ENCODE results near the gene ST6GALNAC1.

ST6GALNAC1 gene

DNA sequence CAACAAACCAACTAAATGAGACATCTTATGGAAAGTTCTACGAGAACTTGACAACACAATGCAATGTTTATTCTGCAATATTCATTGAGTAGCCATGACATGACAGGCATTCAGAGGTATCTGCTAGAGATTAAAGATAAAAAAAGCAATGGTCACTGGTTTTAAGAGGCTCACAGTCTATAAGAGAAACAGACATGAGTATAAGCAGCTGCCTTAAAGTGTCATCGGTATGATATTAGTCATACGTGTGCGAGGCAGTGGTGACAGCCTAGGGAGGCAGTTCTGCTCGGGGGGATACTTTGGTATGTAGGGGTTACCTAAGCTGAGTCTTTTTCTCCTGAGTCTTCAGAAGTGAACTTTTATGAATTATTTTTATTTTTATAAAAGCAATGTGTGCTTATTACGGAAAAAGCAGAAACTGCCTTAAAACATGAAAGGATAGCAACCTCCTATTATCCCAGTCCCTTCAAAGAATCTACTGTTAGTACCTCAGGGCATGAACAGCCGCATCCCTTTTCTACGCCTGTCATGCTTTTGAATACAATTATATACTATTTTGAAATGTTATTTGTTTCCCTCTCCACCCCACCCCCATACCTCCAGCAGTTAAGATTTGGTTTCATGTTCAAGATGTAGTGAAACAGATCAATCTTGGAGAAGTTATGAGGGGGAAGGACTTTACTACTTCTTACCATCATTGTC, 7.7 kb downstream of the ST6GALNAC1 start:
- Histone ChIP-seq H3K36me3 (no peaks in the 10 kb centered on the region), H3K27me3 (no peaks in the 10 kb centered on the region), H3K4me2 (no peak overlapping the region), H3K9me3 (no peaks in the 10 kb centered on the region), H3K4me1 (peaks cover 8% of the 10 kb centered on the region; the same call in 1 of the 2 replicates), H4K20me1 (no peaks in the 10 kb centered on the region), H3K27ac (no peak overlapping the region), H3K4me3 (no peak overlapping the region), H3K9ac (no peak overlapping the region)
- TF ChIP-seq Cebpa-rat (IDR thresholded peaks at IDR 0.05): no peak

DNA sequence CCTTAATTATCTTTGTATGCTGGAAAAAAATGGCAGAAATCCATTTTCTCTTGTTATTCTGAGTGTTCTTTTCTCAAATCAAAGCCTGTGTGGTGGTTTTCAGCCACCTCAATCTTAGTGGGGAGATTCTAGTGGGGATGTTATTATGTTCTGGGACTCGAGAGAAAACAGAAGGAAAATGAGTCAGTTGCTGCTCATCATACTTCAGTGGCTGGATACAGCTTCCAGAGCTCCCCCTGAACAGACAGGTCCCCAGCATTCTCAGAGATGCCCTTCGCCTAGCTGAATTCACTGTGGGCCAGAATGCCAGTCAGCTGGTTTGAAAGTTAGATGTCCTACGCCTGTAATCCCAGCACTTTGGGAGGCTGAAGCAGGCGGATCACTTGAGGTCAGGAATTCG, 8.5 kb downstream of the ST6GALNAC1 start:
- no peak overlapping the region for H3K4me2 ChIP-seq
- peaks cover 13% of the 10 kb centered on the region; the same call in 1 of the 2 replicates for H3K4me1 ChIP-seq
- H4K20me1 ChIP-seq: no peaks in the 10 kb centered on the region
- TF ChIP-seq Cebpa-rat (IDR thresholded peaks at IDR 0.05): no peak
- no peak overlapping the region for H3K4me3 ChIP-seq
- H3K36me3 ChIP-seq: no peaks in the 10 kb centered on the region
- no peak overlapping the region for H3K27ac ChIP-seq
- H3K27me3 ChIP-seq: no peaks in the 10 kb centered on the region
- H3K9me3 ChIP-seq: no peaks in the 10 kb centered on the region
- H3K9ac ChIP-seq: no peak overlapping the region

DNA sequence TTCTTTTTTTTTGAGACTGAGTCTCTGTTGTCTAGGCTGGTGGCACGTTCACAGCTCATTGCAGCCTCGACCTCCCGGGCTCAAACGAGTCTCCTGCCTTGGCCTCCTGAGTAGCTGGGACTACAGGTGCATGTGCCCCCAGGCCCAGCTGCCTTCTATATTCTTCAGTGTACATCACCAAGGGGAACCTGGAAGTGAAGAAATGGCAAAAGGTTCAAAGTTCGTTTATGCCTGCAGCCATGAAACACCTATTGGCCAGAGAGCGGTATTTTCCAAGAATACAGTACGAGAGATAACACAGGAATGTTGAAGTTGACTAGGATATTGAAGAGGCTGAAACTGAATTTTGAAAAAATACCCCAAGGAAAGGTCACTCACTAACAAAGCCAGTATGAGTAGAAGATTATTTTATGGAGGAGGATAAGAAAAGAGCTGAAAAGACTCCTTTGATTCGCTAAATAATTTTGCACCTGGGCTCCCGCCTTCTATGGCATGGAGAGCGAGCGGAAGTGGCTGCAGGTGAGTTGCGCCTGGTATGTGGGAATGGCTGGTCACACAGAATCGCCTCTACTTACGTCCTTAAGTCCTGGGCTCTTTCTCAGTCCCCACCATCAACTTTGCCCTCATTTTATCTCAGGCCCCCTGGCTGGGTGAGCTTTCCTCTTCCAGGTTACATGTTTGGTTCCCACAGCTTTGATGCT, 9.8 kb downstream of the ST6GALNAC1 start:
- Histone ChIP-seq H3K9ac (no peak overlapping the region), H3K36me3 (no peaks in the 10 kb centered on the region), H3K4me3 (no peak overlapping the region), H4K20me1 (no peaks in the 10 kb centered on the region), H3K4me2 (no peak overlapping the region), H3K4me1 (peaks cover 12% of the 10 kb centered on the region; the same call in 1 of the 2 replicates), H3K27ac (no peak overlapping the region), H3K27me3 (no peaks in the 10 kb centered on the region), H3K9me3 (no peaks in the 10 kb centered on the region)
- no peak for TF ChIP-seq Cebpa-rat (IDR thresholded peaks at IDR 0.05)

DNA sequence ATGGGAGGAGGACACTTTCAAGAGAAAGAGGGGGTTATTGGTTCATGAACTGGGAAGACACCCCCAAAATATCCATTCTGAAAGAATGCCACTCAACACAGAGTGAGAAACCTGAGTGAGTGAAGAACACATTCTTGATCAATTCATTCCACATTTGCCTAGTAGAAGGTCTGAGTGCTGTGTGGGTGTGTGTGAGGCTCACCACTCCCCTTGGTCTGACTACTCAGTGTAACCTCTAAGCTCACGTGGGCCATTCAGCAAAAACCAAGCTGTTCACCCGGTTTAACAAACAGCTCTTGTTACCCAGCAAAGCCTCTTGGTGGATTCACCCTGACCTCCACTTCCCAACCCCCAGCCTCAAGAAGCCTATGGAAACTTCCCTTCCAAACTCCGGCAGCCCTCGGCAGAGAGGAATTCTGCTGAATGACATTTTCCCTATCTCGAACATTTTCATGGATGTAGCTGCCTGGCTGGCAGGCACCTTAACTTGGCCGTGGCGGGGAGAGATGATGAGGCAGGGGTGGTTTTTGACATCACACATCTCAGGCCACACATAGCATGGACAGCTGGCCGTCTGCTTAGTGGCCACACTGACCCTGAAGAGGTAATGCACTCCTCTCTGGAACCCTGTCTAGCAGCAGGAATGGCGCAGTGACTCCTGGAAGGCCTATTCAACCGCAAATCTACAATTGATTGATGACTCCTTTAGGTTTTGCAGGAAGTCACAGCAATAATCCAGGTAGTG, 11.6 kb downstream of the ST6GALNAC1 start:
- H3K27ac ChIP-seq: no peak overlapping the region
- H4K20me1 ChIP-seq: no peaks in the 10 kb centered on the region
- no peak overlapping the region for H3K4me2 ChIP-seq
- no peaks in the 10 kb centered on the region for H3K36me3 ChIP-seq
- H3K27me3 ChIP-seq: no peaks in the 10 kb centered on the region
- H3K4me3 ChIP-seq: no peak overlapping the region
- H3K9ac ChIP-seq: no peak overlapping the region
- H3K9me3 ChIP-seq: no peaks in the 10 kb centered on the region
- no peak for TF ChIP-seq Cebpa-rat (IDR thresholded peaks at IDR 0.05)
- peaks cover 8% of the 10 kb centered on the region; the same call in 1 of the 2 replicates for H3K4me1 ChIP-seq

DNA sequence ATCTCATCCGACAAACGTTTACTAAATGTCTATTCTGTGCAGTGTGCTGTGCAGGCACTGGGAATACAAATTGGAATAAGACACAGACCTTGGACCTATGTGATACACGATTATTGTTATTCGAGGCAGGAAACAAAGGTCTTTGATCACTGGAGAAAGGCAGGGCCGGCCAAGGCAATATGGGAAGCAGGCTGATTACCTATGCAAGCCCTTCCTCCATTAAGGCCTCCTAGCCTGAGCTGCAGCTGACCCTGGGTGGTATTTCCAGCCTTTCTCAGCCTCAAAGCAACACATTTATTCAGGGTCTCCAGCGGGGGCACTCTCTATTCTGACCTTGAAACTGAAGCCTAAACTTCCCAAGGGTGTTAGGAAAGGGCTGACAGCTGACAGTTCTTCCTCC, 13.4 kb downstream of the ST6GALNAC1 start:
- H3K4me1 ChIP-seq: peaks cover 8% of the 10 kb centered on the region; the same call in 1 of the 2 replicates
- H3K4me3 ChIP-seq: no peak overlapping the region
- H3K27ac ChIP-seq: no peak overlapping the region
- H3K9me3 ChIP-seq: no peaks in the 10 kb centered on the region
- H3K27me3 ChIP-seq: no peaks in the 10 kb centered on the region
- H3K36me3 ChIP-seq: no peaks in the 10 kb centered on the region
- H4K20me1 ChIP-seq: no peaks in the 10 kb centered on the region
- TF ChIP-seq Cebpa-rat (IDR thresholded peaks at IDR 0.05): no peak
- H3K4me2 ChIP-seq: 0 out of 2 replicates have a peak overlapping the region, but pooled peaks have one; percentile 1
- H3K9ac ChIP-seq: no peak overlapping the region

DNA sequence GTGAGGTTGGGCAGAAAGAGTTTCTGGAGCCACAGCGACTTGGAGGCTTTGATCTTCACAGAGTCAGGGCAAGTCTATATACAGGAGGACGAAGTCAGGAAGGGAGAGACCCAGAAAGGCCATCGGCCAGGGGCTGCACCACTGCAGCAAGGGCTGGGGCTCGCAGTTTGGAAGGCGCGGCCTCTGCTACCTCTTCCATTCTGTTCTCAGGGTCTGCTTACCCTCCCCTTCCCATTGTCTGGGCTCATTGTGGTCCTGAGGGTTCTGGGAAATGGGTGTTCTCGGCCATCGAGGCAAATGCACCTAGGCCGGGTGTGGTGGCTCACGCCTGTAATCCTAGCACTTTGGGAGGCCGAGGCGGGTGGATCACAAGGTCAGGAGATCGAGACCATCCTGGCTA, 16.0 kb downstream of the ST6GALNAC1 start:
- Histone ChIP-seq H3K36me3 (no peaks in the 10 kb centered on the region), H3K27me3 (no peaks in the 10 kb centered on the region), H3K4me2 (no peak overlapping the region), H3K27ac (no peak overlapping the region), H3K4me3 (no peak overlapping the region), H3K4me1 (peaks cover 21% of the 10 kb centered on the region), H4K20me1 (no peaks in the 10 kb centered on the region), H3K9me3 (no peaks in the 10 kb centered on the region), H3K9ac (no peak overlapping the region)
- no peak for TF ChIP-seq Cebpa-rat (IDR thresholded peaks at IDR 0.05)

DNA sequence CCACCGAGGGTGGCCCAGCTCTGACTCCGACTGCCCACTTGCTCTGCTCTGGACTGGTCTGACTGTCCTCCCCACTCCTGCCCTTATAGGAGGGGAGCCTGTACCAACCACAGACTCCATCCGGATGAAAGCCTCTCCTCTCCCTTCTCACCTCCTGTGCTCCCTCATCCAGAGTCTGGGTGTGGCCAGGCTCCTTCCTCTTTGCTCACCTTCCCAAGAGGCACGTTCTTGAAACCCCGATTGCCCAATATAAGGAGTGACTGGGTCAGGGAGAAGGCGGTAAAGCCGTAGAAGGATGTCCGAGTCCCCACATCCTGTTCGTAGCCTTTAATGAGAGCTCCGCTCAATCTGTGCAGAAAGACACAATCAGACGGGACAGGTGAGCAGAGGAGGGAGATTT, 17.1 kb downstream of the ST6GALNAC1 start:
- Histone ChIP-seq H3K9ac (no peak overlapping the region), H3K9me3 (no peaks in the 10 kb centered on the region), H3K4me1 (peaks cover 21% of the 10 kb centered on the region), H3K4me2 (no peak overlapping the region), H3K4me3 (no peak overlapping the region), H3K27me3 (no peaks in the 10 kb centered on the region), H3K27ac (no peak overlapping the region), H3K36me3 (no peaks in the 10 kb centered on the region), H4K20me1 (no peaks in the 10 kb centered on the region)
- TF ChIP-seq Cebpa-rat (IDR thresholded peaks at IDR 0.05): no peak

DNA sequence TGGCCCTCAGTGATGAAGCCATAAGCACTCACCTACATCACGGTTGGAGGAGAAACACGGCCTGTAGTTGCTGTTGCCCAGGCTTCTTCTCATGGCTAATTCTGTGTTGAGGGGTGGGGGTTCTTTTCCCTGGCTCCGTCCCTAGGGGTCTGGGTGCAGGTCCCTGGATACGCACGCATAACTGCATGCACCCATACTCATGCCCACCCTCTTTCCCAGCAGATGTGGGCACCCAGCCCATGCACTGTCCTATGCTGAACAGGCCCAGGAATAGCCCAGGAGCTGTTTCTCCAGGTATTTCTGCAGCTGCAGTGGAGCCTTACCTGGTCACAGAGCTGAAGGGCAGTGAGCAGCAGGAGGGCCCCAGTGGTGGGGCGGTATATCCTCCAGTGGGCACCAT, 18.1 kb downstream of the ST6GALNAC1 start:
- H3K27me3 ChIP-seq: no peaks in the 10 kb centered on the region
- H3K4me3 ChIP-seq: no peak overlapping the region
- no peaks in the 10 kb centered on the region for H3K36me3 ChIP-seq
- H4K20me1 ChIP-seq: no peaks in the 10 kb centered on the region
- H3K27ac ChIP-seq: no peak overlapping the region
- H3K9ac ChIP-seq: no peak overlapping the region
- H3K4me1 ChIP-seq: peaks cover 20% of the 10 kb centered on the region
- no peaks in the 10 kb centered on the region for H3K9me3 ChIP-seq
- no peak for TF ChIP-seq Cebpa-rat (IDR thresholded peaks at IDR 0.05)
- H3K4me2 ChIP-seq: no peak overlapping the region

DNA sequence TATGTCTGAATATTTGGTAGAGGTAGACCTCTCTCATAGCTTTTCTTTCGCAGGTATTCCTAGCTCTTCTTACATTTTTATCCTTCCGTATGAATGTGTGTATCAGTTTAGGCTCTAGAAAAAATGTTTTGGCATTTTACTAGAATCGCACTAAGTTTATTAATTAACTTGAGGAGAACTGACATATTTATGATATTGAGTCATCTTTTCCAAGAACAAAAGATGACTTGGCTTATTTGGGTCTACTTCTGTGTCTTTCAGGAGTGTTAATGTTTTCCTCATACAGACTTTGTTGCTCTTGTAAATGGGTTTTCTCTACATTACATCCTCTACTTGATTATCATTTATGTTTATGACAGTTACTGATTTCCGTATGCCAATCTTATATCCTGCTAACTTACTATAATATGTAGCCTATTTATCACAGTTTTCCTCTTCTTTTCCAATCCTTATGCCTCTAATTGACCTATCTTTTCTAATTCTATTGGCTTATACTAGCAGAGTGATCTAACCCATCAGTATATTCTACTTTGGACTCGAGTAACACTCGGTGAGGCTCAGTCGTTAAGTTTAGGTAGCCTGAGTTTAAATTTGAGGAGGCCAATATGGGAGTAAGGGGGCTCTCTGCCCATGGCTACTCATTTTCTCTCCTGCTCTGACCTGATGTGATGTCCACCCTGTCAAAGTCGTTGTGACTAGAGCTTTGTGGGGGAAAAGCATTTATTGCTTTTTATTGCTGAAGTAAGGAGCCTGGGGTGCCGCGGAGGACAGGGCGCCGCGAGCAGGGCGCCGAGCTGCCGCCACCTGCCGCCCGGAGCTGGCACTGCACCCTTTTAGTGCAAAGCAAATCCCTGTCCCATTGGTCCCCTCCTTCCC, 20.0 kb downstream of the ST6GALNAC1 start:
- H3K9ac ChIP-seq: no peak overlapping the region
- H3K4me2 ChIP-seq: peak overlapping the region; percentile 23; the same call in 1 of the 2 replicates
- H3K27ac ChIP-seq: no peak overlapping the region
- no peaks in the 10 kb centered on the region for H3K9me3 ChIP-seq
- TF ChIP-seq Cebpa-rat (IDR thresholded peaks at IDR 0.05): no peak
- no peaks in the 10 kb centered on the region for H3K27me3 ChIP-seq
- no peaks in the 10 kb centered on the region for H3K36me3 ChIP-seq
- peaks cover 14% of the 10 kb centered on the region for H3K4me1 ChIP-seq
- H4K20me1 ChIP-seq: no peaks in the 10 kb centered on the region
- H3K4me3 ChIP-seq: no peak overlapping the region
